ENCODE data around the gene MAPRE3.

GRCh38 chr2:27039871-27040270 is 69.4 kb downstream of the MAPRE3 start:
- TF ChIP-seq POLR2A (IDR thresholded peaks at IDR 0.05) (no peak), CTCF (IDR thresholded peaks at IDR 0.05) (no peak)
